ENCODE measurements around the gene THRAP3. TPM values are rescaled to one million over a fixed set of nuclear protein-coding genes. Genes with fewer than 3 reads are reported as not detected.
"Not testable (repeated sequence)": the region's sequence is repeated elsewhere in the genome, so short reads cannot be mapped to it uniquely, and the experiment has no call there.

The THRAP3 gene
- total RNA-seq, 4 donors from 2014 or later: 25.8 to 73.7 (median 59.9) TPM

- 78 to 100% methylated on average over 1 to 2 of the region's 2 CpGs for WGBS, 2 donors (ENCODE audit: low coverage in 1 of 2)
- Histone ChIP-seq H3K9me3 (no peaks in the 10 kb centered on the region), H3K27me3 (no peaks in the 10 kb centered on the region), H3K27ac (no peak overlapping the region), H3K4me3 (no peak overlapping the region), H3K36me3 (no peaks in the 10 kb centered on the region), H3K4me1 (peaks cover 0 to 9% (median 0%) of the 10 kb centered on the region in 4 donors)
- TF ChIP-seq CTCF (IDR thresholded peaks at IDR 0.05) (no peak), EP300 (IDR thresholded peaks at IDR 0.05; ENCODE audit: low read depth) (no peak), POLR2A (IDR thresholded peaks at IDR 0.05) (no peak), POLR2AphosphoS5 (IDR thresholded peaks at IDR 0.05) (no peak)
- in situ Hi-C loops (cut with MboI; ENCODE audit: low pct_ligation_motif_present in 1 of 4, low pct_unique_long_range_greater_than_20kb in 1 of 4, low sequenced_read_pairs in 3 of 4): no loop called here
- DNase-seq: no peak
- intact Hi-C loops (cut with DNase I; ENCODE audit: low total_unique reads): no loop called here
Measured at GRCh38 chr1:36211841-36212240, 12.4 kb upstream of the THRAP3 start.

- Histone ChIP-seq H3K27ac (no peak overlapping the region), H3K9me3 (no peaks in the 10 kb centered on the region), H3K27me3 (no peaks in the 10 kb centered on the region), H3K4me3 (no peak overlapping the region), H3K4me1 (no peaks in the 10 kb centered on the region), H3K36me3 (no peaks in the 10 kb centered on the region)
- no peak for DNase-seq
- TF ChIP-seq POLR2AphosphoS5 (IDR thresholded peaks at IDR 0.05) (no peak), CTCF (IDR thresholded peaks at IDR 0.05) (no peak), EP300 (IDR thresholded peaks at IDR 0.05; ENCODE audit: low read depth) (no peak), POLR2A (IDR thresholded peaks at IDR 0.05) (no peak)
- in situ Hi-C loops (cut with MboI; ENCODE audit: low pct_ligation_motif_present in 1 of 4, low pct_unique_long_range_greater_than_20kb in 1 of 4, low sequenced_read_pairs in 3 of 4) (no loop called here), intact Hi-C loops (cut with DNase I; ENCODE audit: low total_unique reads) (no loop called here)
- 63 to 73% methylated on average over 2 of the region's 2 CpGs for WGBS, 2 donors (ENCODE audit: low coverage in 1 of 2)
Measured at GRCh38 chr1:36212782-36213181, 11.5 kb upstream of the THRAP3 start.

GRCh38 chr1:36217670-36218069 lies 6.6 kb upstream of the THRAP3 start:
- no peaks in the 10 kb centered on the region for H3K36me3 ChIP-seq
- H3K27ac ChIP-seq: no peak overlapping the region
- DNase-seq: no peak
- in situ Hi-C loops (cut with MboI; ENCODE audit: low pct_ligation_motif_present in 1 of 4, low pct_unique_long_range_greater_than_20kb in 1 of 4, low sequenced_read_pairs in 3 of 4) (no loop called here), intact Hi-C loops (cut with DNase I; ENCODE audit: low total_unique reads) (no loop called here)
- no peaks in the 10 kb centered on the region for H3K27me3 ChIP-seq
- TF ChIP-seq EP300 (IDR thresholded peaks at IDR 0.05; ENCODE audit: low read depth) (no peak), CTCF (IDR thresholded peaks at IDR 0.05) (no peak), POLR2A (IDR thresholded peaks at IDR 0.05) (no peak), POLR2AphosphoS5 (IDR thresholded peaks at IDR 0.05) (no peak)
- H3K4me3 ChIP-seq: no peak overlapping the region
- H3K9me3 ChIP-seq: no peaks in the 10 kb centered on the region
- WGBS, 2 donors (ENCODE audit: low coverage in 1 of 2): 54 to 89% methylated on average over 1 to 2 of the region's 2 CpGs
- peaks cover 0 to 2% (median 0%) of the 10 kb centered on the region in 4 donors for H3K4me1 ChIP-seq

- peaks cover 11 to 30% (median 27%) of the 10 kb centered on the region in 4 donors for H3K4me1 ChIP-seq
- H3K36me3 ChIP-seq; H3K4me3 ChIP-seq; in situ Hi-C loops (cut with MboI; ENCODE audit: low pct_ligation_motif_present in 1 of 4, low pct_unique_long_range_greater_than_20kb in 1 of 4, low sequenced_read_pairs in 3 of 4); H3K27me3 ChIP-seq; H3K27ac ChIP-seq; intact Hi-C loops (cut with DNase I; ENCODE audit: low total_unique reads); H3K9me3 ChIP-seq: not testable (repeated sequence)
- peak; percentile 11 for DNase-seq
- WGBS, 2 donors (ENCODE audit: low coverage in 1 of 2): 91 to 100% methylated on average over 2 to 7 of the region's 7 CpGs
Measured at GRCh38 chr1:36221901-36222300, 2.3 kb upstream of the THRAP3 start.
